Measurements from ENCODE around the gene CTXND2. TPM values are rescaled to one million over a fixed set of nuclear protein-coding genes. Genes with fewer than 3 reads are reported as not detected.
"Not testable (repeated sequence)": the region's sequence is repeated elsewhere in the genome, so short reads cannot be mapped to it uniquely, and the experiment has no call there.

CTXND2 gene
- total RNA-seq (2021; ENCODE audit: unreplicated experiment): not detected
- polyA plus RNA-seq (2012): 0.05 TPM in 1 of 2 replicates, not detected in the other
- percentile 4 among the genes with signal in this experiment for Bru-seq, nascent RNA
- percentile 8 among the genes with signal in this experiment for BruChase-seq, experiment 1, labeled RNA remaining after a 6-hour chase
- BruChase-seq, experiment 2, labeled RNA remaining after a 2-hour chase: percentile 4 among the genes with signal in this experiment
- long read RNA-seq: 0 reads

- no peaks in the 10 kb centered on the region for H3K79me2 ChIP-seq (ENCODE audit: insufficient read depth, low read length)
- no peak within 1 kb of the TSS for H3K4me2 ChIP-seq (ENCODE audit: low read length)
- no peak for ATAC-seq
- BruUV-seq (replicated peaks): no TSS peak
- TF ChIP-seq ZFX (IDR thresholded peaks at IDR 0.05) (no peak), TCF7L2 (IDR thresholded peaks at IDR 0.05; ENCODE audit: borderline replicate concordance, extremely low read depth, insufficient read depth, insufficient read length) (no peak)
- no peak within 1 kb of the TSS for H3K4me3 ChIP-seq (replicated peaks in 1 of 2; ENCODE audit: low read depth in 1 of 2, low read length in 2 of 2)
- intact Hi-C loops (cut with micrococcal nuclease): no loop called here
- no peaks in the 10 kb centered on the region for H3K36me3 ChIP-seq (ENCODE audit: control insufficient read depth in 1 of 2, insufficient read depth in 2 of 2, low read length in 2 of 2)
- no peak within 1 kb of the TSS for H3K9ac ChIP-seq (ENCODE audit: low read length)
- no peaks in the 10 kb centered on the region for H3K27me3 ChIP-seq (ENCODE audit: insufficient read depth, low read length)
- CTCF ChIA-PET: interaction anchor here (1.0 kb wide), 1 partner anchor 35 kb away, joined by 3 read pairs; no protein-coding TSS in a partner anchor
- no peaks in the 10 kb centered on the region for H3K9me3 ChIP-seq (ENCODE audit: control insufficient read depth in 1 of 2, insufficient read depth in 1 of 2, low read depth in 1 of 2, low read length in 2 of 2)
- H4K20me1 ChIP-seq (ENCODE audit: insufficient read depth): no peaks in the 10 kb centered on the region
- POLR2A ChIA-PET: interaction anchor here (0.6 kb wide), 1 partner anchor 21 kb away, joined by 3 read pairs; no protein-coding TSS in a partner anchor
- RAD21 ChIA-PET (ENCODE audit: low non-redundant PET in 1 of 2, low total read pairs in 2 of 2, uncharacterized antibody in 2 of 2, unreplicated experiment in 2 of 2): no interaction called here
- DNase-seq (ENCODE audit: low read depth, low spot score): no peak
- H3K4me1 ChIP-seq (ENCODE audit: control insufficient read depth in 1 of 2, insufficient read depth in 2 of 2, low read length in 2 of 2): peaks cover 0 to 4% of the 10 kb centered on the region in 2 experiments; a peak in 3 of 4 replicates
- no peaks in the 10 kb centered on the region for H3K9me2 ChIP-seq (ENCODE audit: insufficient read depth)
- H3K27ac ChIP-seq (ENCODE audit: low read depth, low read length): no peak within 1 kb of the TSS
- no peak within 1 kb of the TSS for H2AFZ ChIP-seq (ENCODE audit: low read depth, low read length, poor library complexity, severe bottlenecking)
Measured at GRCh38 chr1:150887018-150887417, at the start of gene CTXND2. Gene CTXND2 (plus strand): TSS chr1:150887136. CDS start chr1:150912315, 25,179 bp downstream.

DNA sequence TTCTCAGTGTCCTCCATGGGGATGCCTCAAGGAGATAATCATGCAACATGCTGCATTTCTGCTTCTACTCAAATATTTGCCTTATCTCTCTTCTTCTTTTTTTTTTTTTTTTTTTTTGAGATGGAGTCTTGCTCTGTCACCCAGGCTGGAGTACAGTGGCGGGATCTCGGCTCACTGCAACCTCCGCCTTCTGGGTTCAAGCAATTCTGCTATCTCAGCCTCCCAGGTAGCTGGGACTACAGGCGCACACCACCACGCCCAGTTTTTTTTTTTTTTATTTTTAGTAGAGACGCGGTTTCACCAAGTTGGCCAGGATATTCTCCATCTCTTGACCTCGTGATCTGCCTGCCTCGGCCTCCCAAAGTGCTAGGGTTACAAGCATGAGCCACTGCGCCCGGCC is 46.1 kb upstream of the CTXND2 start:
- H3K9me3 ChIP-seq (ENCODE audit: control insufficient read depth in 1 of 2, insufficient read depth in 1 of 2, low read depth in 1 of 2, low read length in 2 of 2); H3K27ac ChIP-seq (ENCODE audit: low read depth, low read length); H2AFZ ChIP-seq (ENCODE audit: low read depth, low read length, poor library complexity, severe bottlenecking); RAD21 ChIA-PET (ENCODE audit: low non-redundant PET in 1 of 2, low total read pairs in 2 of 2, uncharacterized antibody in 2 of 2, unreplicated experiment in 2 of 2); BruUV-seq (replicated peaks); H3K27me3 ChIP-seq (ENCODE audit: insufficient read depth, low read length); H3K4me2 ChIP-seq (ENCODE audit: low read length); POLR2A ChIA-PET; intact Hi-C loops (cut with micrococcal nuclease); H3K79me2 ChIP-seq (ENCODE audit: insufficient read depth, low read length); H4K20me1 ChIP-seq (ENCODE audit: insufficient read depth); H3K4me3 ChIP-seq (replicated peaks in 1 of 2; ENCODE audit: low read depth in 1 of 2, low read length in 2 of 2); H3K36me3 ChIP-seq (ENCODE audit: control insufficient read depth in 1 of 2, insufficient read depth in 2 of 2, low read length in 2 of 2); ATAC-seq; H3K9ac ChIP-seq (ENCODE audit: low read length); H3K9me2 ChIP-seq (ENCODE audit: insufficient read depth); H3K4me1 ChIP-seq (ENCODE audit: control insufficient read depth in 1 of 2, insufficient read depth in 2 of 2, low read length in 2 of 2); DNase-seq (ENCODE audit: low read depth, low spot score); CTCF ChIA-PET: not testable (repeated sequence)
